ENCODE results near the gene FRMD8. TPM values are rescaled to one million over a fixed set of nuclear protein-coding genes. Genes with fewer than 3 reads are reported as not detected.

FRMD8 gene
- total RNA-seq, 1 experiment from 2014 or later: 102 TPM

GRCh38 chr11:65375012-65375411, 11.4 kb upstream of the FRMD8 start:
- DNase-seq (ENCODE audit: low spot score): no peak

GRCh38 chr11:65376138-65376713, 10.2 kb upstream of the FRMD8 start:
- no peak for DNase-seq (ENCODE audit: low spot score)

- DNase-seq (ENCODE audit: low spot score): no peak
Observed at GRCh38 chr11:65377036-65377435, 9.4 kb upstream of the FRMD8 start.

- no peak for DNase-seq (ENCODE audit: low spot score)
Observed at GRCh38 chr11:65377777-65378176, 8.7 kb upstream of the FRMD8 start.

- peak; percentile 52 for DNase-seq (ENCODE audit: low spot score)
Observed at GRCh38 chr11:65378208-65378927, 8.1 kb upstream of the FRMD8 start.

GRCh38 chr11:65378928-65379638, 7.4 kb upstream of the FRMD8 start:
- no peak for DNase-seq (ENCODE audit: low spot score)

- DNase-seq (ENCODE audit: low spot score): no peak
Observed at GRCh38 chr11:65379698-65380459, 6.6 kb upstream of the FRMD8 start.

GRCh38 chr11:65380460-65381119, 5.8 kb upstream of the FRMD8 start:
- peak; percentile 58 for DNase-seq (ENCODE audit: low spot score)

- DNase-seq (ENCODE audit: low spot score): no peak
Observed at GRCh38 chr11:65381716-65382032, 4.8 kb upstream of the FRMD8 start.

GRCh38 chr11:65382033-65382803, 4.2 kb upstream of the FRMD8 start, which contains the start of gene SLC25A45:
TSS of gene SLC25A45 (minus strand) at chr11:65382646. CDS start at chr11:65381951, 695 bp downstream.
- peak; percentile 99 for DNase-seq (ENCODE audit: low spot score)

- DNase-seq (ENCODE audit: low spot score): peak; percentile 96
Observed at GRCh38 chr11:65382804-65383368, 3.6 kb upstream of the FRMD8 start.

- no peak for DNase-seq (ENCODE audit: low spot score)
Observed at GRCh38 chr11:65383778-65384177, 2.7 kb upstream of the FRMD8 start.

- DNase-seq (ENCODE audit: low spot score): no peak
Observed at GRCh38 chr11:65384301-65384889, 2.0 kb upstream of the FRMD8 start.

GRCh38 chr11:65388731-65389130, 2.3 kb downstream of the FRMD8 start:
- no peak for DNase-seq (ENCODE audit: low spot score)

GRCh38 chr11:65389294-65389980, 3.0 kb downstream of the FRMD8 start:
- no peak for DNase-seq (ENCODE audit: low spot score)

- DNase-seq (ENCODE audit: low spot score): peak; percentile 52
Observed at GRCh38 chr11:65390099-65390941, 3.9 kb downstream of the FRMD8 start.

- no peak for DNase-seq (ENCODE audit: low spot score)
Observed at GRCh38 chr11:65390996-65391395, 4.6 kb downstream of the FRMD8 start.

- DNase-seq (ENCODE audit: low spot score): no peak
Observed at GRCh38 chr11:65392186-65392829, 5.9 kb downstream of the FRMD8 start.
